Activated CD4-positive, alpha-beta memory T cell treated with anti-CD3 and anti-CD28 coated beads for 36 hours (primary cell): ENCODE measurements around the gene OR2M2. TPM values are rescaled to one million over a fixed set of nuclear protein-coding genes. Genes with fewer than 3 reads are reported as not detected.

Experiments
- CTCF ChIA-PET: fragments of 350-600 bp; sonication (Branson Sonifier 250); formaldehyde crosslinking; loops from one replicate; lab custom pipeline; 2021; ENCODE audit warnings: antibody characterized with exemption, inconsistent platforms; lab: Charles Lee
- POLR2A ChIA-PET: fragments of 350-600 bp; sonication (Branson Sonifier 250); formaldehyde crosslinking; loops from one replicate; lab custom pipeline; 2021; ENCODE audit warnings: antibody characterized with exemption; lab: Charles Lee
- DNase-seq: peaks from one replicate; pipeline ENCODE4 v3.0.0-alpha.2; 2020
- H3K27ac Mint-ChIP-seq: one replicate; pipeline ENCODE4 v1.8.0; 2021; ENCODE audit warnings: mixed read lengths
- H3K27me3 Mint-ChIP-seq: one replicate; pipeline ENCODE4 v1.8.0; 2021; ENCODE audit warnings: mixed read lengths
- H3K36me3 Mint-ChIP-seq: one replicate; pipeline ENCODE4 v1.8.0; 2021; ENCODE audit warnings: mixed read lengths
- H3K4me1 Mint-ChIP-seq: one replicate; pipeline ENCODE4 v1.8.0; 2021; ENCODE audit warnings: low read depth, mixed read lengths
- H3K4me3 Mint-ChIP-seq: one replicate; pipeline ENCODE4 v1.8.0; 2021; ENCODE audit warnings: mild to moderate bottlenecking, mixed read lengths
- H3K9me3 Mint-ChIP-seq: one replicate; pipeline ENCODE4 v1.8.0; 2021; ENCODE audit warnings: mixed read lengths
- intact Hi-C: fragments of 100-400 bp; cut with micrococcal nuclease; formaldehyde crosslinking; loops from one replicate; pipeline ENCODE4 v1.15.1; 2023
- total RNA-seq, 2 experiments: library from RNA; stranded (reverse); gene quantifications; one replicate each; pipeline ENCODE4 v1.2.3, GENCODE V29; 2021

Gene OR2M2
- total RNA-seq, 2 experiments from 2014 or later, result not detected

GRCh38 chr1:248189026-248189425 is 14.4 kb downstream of the OR2M2 start:
- ChIA-PET CTCF (no interaction called here), POLR2A (no interaction called here)
- no peak overlapping the region for H3K27ac Mint-ChIP-seq
- no peak overlapping the region for H3K4me3 Mint-ChIP-seq
- H3K9me3 Mint-ChIP-seq, result peaks cover 11% of the 10 kb centered on the region
- intact Hi-C loops, result no loop called here
- H3K27me3 Mint-ChIP-seq, result peaks cover 6% of the 10 kb centered on the region
- no peak for DNase-seq
- no peaks in the 10 kb centered on the region for H3K36me3 Mint-ChIP-seq
- H3K4me1 Mint-ChIP-seq, result no peaks in the 10 kb centered on the region

GRCh38 chr1:248194117-248194516 is 19.5 kb downstream of the OR2M2 start:
- CTCF ChIA-PET, result no interaction called here
- POLR2A ChIA-PET, result no interaction called here
- Mint-ChIP-seq H3K27ac (no peak overlapping the region), H3K4me3 (no peak overlapping the region), H3K9me3 (peaks cover 16% of the 10 kb centered on the region), H3K36me3 (no peaks in the 10 kb centered on the region), H3K4me1 (no peaks in the 10 kb centered on the region), H3K27me3 (no peaks in the 10 kb centered on the region)
- intact Hi-C loops, result no loop called here
- no peak for DNase-seq

GRCh38 chr1:248196965-248197364 is 22.3 kb downstream of the OR2M2 start, which contains the start of gene OR2M3:
OR2M3 (plus strand) TSS chr1:248197265; CDS start chr1:248203068, 5,803 bp downstream.
- POLR2A ChIA-PET, result no interaction called here
- no peak within 1 kb of the TSS for H3K27ac Mint-ChIP-seq
- CTCF ChIA-PET, result no interaction called here
- no peaks in the 10 kb centered on the region for H3K36me3 Mint-ChIP-seq
- H3K27me3 Mint-ChIP-seq, result no peaks in the 10 kb centered on the region
- intact Hi-C loops, result no loop called here
- peaks cover 16% of the 10 kb centered on the region for H3K9me3 Mint-ChIP-seq
- H3K4me3 Mint-ChIP-seq, result no peak within 1 kb of the TSS
- no peak for DNase-seq
- H3K4me1 Mint-ChIP-seq, result no peaks in the 10 kb centered on the region

- Mint-ChIP-seq H3K4me1 (no peaks in the 10 kb centered on the region), H3K27me3 (no peaks in the 10 kb centered on the region), H3K4me3 (no peak overlapping the region), H3K36me3 (no peaks in the 10 kb centered on the region), H3K9me3 (peaks cover 12% of the 10 kb centered on the region), H3K27ac (no peak overlapping the region)
- CTCF ChIA-PET, result no interaction called here
- POLR2A ChIA-PET, result no interaction called here
- DNase-seq, result no peak
- intact Hi-C loops, result no loop called here
These were observed 41.3 kb downstream of the OR2M2 start for GRCh38 chr1:248215880-248216279.

- Mint-ChIP-seq H3K4me1 (no peaks in the 10 kb centered on the region), H3K4me3 (no peak overlapping the region), H3K27ac (no peak overlapping the region), H3K9me3 (peaks cover 4% of the 10 kb centered on the region), H3K27me3 (no peaks in the 10 kb centered on the region), H3K36me3 (no peaks in the 10 kb centered on the region)
- CTCF ChIA-PET, result no interaction called here
- no peak for DNase-seq
- POLR2A ChIA-PET, result no interaction called here
- intact Hi-C loops, result no loop called here
These were observed 50.9 kb downstream of the OR2M2 start for GRCh38 chr1:248225537-248225936.

- H3K27me3 Mint-ChIP-seq, result no peaks in the 10 kb centered on the region
- no peak for DNase-seq
- no peak overlapping the region for H3K4me3 Mint-ChIP-seq
- intact Hi-C loops, result no loop called here
- no peaks in the 10 kb centered on the region for H3K36me3 Mint-ChIP-seq
- CTCF ChIA-PET, result no interaction called here
- POLR2A ChIA-PET, result no interaction called here
- no peak overlapping the region for H3K27ac Mint-ChIP-seq
- no peaks in the 10 kb centered on the region for H3K4me1 Mint-ChIP-seq
- H3K9me3 Mint-ChIP-seq, result peaks cover 4% of the 10 kb centered on the region
These were observed 54.8 kb downstream of the OR2M2 start for GRCh38 chr1:248229360-248229908.

Other genes with a start within 250 kb of the OR2M2 start
- not detected for gene OR2AJ1, start 249.9 kb upstream of the OR2M2 start, total RNA-seq
- gene OR2L8, start 226.0 kb upstream of the OR2M2 start, total RNA-seq, result not detected
- not detected for gene OR2AK2, start 209.6 kb upstream of the OR2M2 start, total RNA-seq
- gene OR2L5, start 161.2 kb upstream of the OR2M2 start, total RNA-seq, result not detected
- gene OR2L2, start 144.8 kb upstream of the OR2M2 start, total RNA-seq, result under 1 TPM in 1 of 2 experiments, not detected in 1; 0.07 TPM
- gene OR2L3, start 128.0 kb upstream of the OR2M2 start, total RNA-seq, result not detected
- not detected for gene OR2L13, start 79.6 kb upstream of the OR2M2 start, total RNA-seq
- not detected for gene OR2M5, start 29.7 kb upstream of the OR2M2 start, total RNA-seq
- gene OR2M3, start 22.4 kb downstream of the OR2M2 start, total RNA-seq, result not detected
- gene OR2M4, start 56.6 kb downstream of the OR2M2 start, total RNA-seq, result not detected
- gene OR2T33, start 103.2 kb downstream of the OR2M2 start, total RNA-seq, result not detected
- not detected for gene OR2T12, start 128.6 kb downstream of the OR2M2 start, total RNA-seq
- not detected for gene OR2M7, start 149.7 kb downstream of the OR2M2 start, total RNA-seq
- gene OR14C36, start 174.0 kb downstream of the OR2M2 start, total RNA-seq, result not detected
- gene OR2T4, start 186.8 kb downstream of the OR2M2 start, total RNA-seq, result not detected
- not detected for gene OR2T6, start 200.9 kb downstream of the OR2M2 start, total RNA-seq
- not detected for gene OR2T1, start 228.2 kb downstream of the OR2M2 start, total RNA-seq